ENCODE data around the gene PKD1. TPM values are rescaled to one million over a fixed set of nuclear protein-coding genes. Genes with fewer than 3 reads are reported as not detected.

PKD1 gene
- total and polyA plus RNA-seq, 4 experiments from 2014 or later: 2.3 to 126 (median 68.1) TPM

DNA sequence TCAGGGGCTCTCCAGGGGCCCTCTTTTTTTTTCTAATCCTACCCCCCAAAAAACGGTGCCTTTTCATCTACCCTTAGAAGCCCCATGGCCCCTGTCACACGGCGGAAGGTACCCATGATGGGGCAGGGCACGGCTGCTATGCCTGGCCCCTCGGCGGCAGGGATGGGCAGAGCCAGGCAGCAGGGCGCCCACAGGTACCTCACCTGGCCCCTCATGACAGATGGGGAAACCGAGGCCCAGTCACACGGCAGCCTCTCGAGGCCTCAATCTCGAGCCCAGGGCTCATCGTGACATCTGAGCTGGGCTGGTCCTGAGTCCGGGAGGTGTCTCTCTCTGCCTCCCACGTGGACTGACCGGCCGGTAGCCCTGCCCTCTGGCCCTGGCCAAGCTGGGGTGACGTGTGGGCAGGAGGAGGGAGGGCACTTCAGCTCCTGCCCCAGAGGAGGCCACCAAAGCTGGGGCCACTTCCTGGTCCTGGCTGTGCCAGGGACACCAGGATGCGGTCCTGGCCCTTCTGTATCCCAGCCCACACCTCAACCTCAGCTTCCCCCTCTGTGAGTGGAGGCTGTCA lies 31.5 kb upstream of the PKD1 start:
- Histone ChIP-seq H3K27me3 (ENCODE audit: insufficient read depth, low read length) (no peaks in the 10 kb centered on the region), H3K9me3 (ENCODE audit: control insufficient read depth in 1 of 2, low read length in 2 of 2) (no peaks in the 10 kb centered on the region), H3K4me3 (ENCODE audit: low read length in 2 of 2) (no peak overlapping the region), H3K27ac (ENCODE audit: low read depth, low read length) (no peak overlapping the region), H3K4me1 (ENCODE audit: insufficient read depth, low read length) (no peaks in the 10 kb centered on the region), H3K36me3 (ENCODE audit: insufficient read depth, low read length) (peaks cover 9% of the 10 kb centered on the region)
- no peak overlapping the region for H3K4me3 Mint-ChIP-seq
- no peak for DNase-seq
- ChIA-PET CTCF (ENCODE audit: partially characterized antibody) (interaction anchor here (1.2 kb wide), 1 partner anchor 12 kb away, joined by 3 read pairs; the partner anchor contains the start of gene TRAF7), POLR2A (ENCODE audit: partially characterized antibody) (interaction anchor here (1.2 kb wide), 1 partner anchor 12 kb away, joined by 7 read pairs; the partner anchor contains the start of gene TRAF7)
- H3K36me3 Mint-ChIP-seq: peaks cover 3 to 9% of the 10 kb centered on the region in 2 donors
- intact Hi-C loops (cut with micrococcal nuclease): no loop called here
- H3K27ac Mint-ChIP-seq: no peak overlapping the region
- peaks cover 0 to 4% (median 1%) of the 10 kb centered on the region in 4 donors for H3K4me1 Mint-ChIP-seq
- H3K27me3 Mint-ChIP-seq: no peaks in the 10 kb centered on the region
- no peaks in the 10 kb centered on the region for H3K9me3 Mint-ChIP-seq

DNA sequence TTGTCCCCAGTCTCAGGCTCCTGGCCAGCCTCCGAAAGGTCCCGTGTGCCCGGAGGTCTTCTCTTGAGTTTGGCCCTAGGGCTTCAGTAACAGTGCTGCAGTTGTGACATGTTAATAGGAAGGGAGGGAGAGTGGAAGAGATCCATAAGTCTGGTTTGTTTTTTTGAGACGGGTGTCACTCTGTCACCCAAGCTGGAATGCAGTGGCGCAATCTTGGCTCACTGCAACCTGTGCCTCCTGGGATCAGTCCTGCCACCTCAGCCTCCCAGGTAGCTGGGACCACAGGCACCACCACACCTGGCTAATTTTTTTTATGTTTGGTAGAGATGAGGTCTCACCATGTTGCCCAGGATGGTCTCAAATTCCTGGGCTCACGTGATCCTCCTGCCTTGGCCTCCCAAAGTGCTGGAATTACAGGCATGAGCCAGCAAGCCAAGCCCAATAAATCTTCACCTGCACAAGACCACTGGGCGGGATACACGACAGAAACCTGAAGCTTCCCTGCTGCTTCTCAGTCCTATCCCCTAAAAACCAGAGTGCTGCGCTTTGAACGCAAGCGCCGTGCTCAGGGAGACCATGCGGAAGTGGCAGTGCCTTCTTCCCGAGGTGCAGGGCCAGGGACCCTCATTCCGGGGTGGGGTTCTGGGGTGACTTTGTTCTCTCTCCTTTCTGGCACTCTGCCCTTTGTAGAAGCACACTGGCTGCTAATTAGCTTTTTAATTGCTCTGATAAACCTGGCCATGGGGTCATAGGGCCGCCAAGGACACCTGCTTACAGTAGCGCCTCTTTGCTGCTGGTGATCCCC lies 30.8 kb upstream of the PKD1 start:
- no peak for DNase-seq
- peak overlapping the region in 1 of 8 donors; percentile 20 for H3K4me3 Mint-ChIP-seq
- H3K4me1 Mint-ChIP-seq: peaks cover 0 to 4% (median 1%) of the 10 kb centered on the region in 4 donors
- H3K9me3 Mint-ChIP-seq: no peaks in the 10 kb centered on the region
- no peaks in the 10 kb centered on the region for H3K4me1 ChIP-seq (ENCODE audit: insufficient read depth, low read length)
- no peak overlapping the region for H3K27ac ChIP-seq (ENCODE audit: low read depth, low read length)
- intact Hi-C loops (cut with micrococcal nuclease): no loop called here
- POLR2A ChIA-PET (ENCODE audit: partially characterized antibody): interaction anchor here (1.1 kb wide), 1 partner anchor 11 kb away, joined by 3 read pairs; the partner anchor contains the start of gene TRAF7
- peaks cover 3 to 5% of the 10 kb centered on the region in 2 donors for H3K36me3 Mint-ChIP-seq
- H3K27ac Mint-ChIP-seq: peak overlapping the region in 3 of 7 donors; percentile 7 to 76 (median 15)
- H3K4me3 ChIP-seq (ENCODE audit: low read length in 2 of 2): no peak overlapping the region
- H3K9me3 ChIP-seq (ENCODE audit: control insufficient read depth in 1 of 2, low read length in 2 of 2): no peaks in the 10 kb centered on the region
- peaks cover 9% of the 10 kb centered on the region for H3K36me3 ChIP-seq (ENCODE audit: insufficient read depth, low read length)
- H3K27me3 ChIP-seq (ENCODE audit: insufficient read depth, low read length): no peaks in the 10 kb centered on the region
- no peaks in the 10 kb centered on the region for H3K27me3 Mint-ChIP-seq
- CTCF ChIA-PET (ENCODE audit: partially characterized antibody): no interaction called here

DNA sequence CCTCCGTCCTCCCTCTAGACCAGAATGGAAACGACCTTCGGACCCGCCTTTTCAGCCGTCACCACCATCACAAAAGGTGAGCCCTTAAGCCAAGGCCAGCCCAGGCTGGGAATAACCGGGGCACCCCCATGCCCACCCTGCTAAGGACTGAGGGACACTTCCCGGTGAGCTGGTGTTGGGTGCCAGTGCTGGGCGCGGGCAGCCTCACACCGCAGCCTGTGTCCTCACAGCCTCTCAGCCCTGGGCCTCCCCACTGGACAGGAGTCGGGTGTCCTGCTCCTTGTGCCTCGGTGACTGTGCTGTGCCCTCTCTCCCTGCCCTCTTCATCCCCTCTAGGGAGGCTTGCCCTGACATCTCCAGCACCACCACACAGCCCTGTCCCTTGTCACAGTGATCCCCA lies 30.2 kb upstream of the PKD1 start:
- ChIA-PET POLR2A (ENCODE audit: partially characterized antibody) (interaction anchor here (1.1 kb wide), 1 partner anchor 10 kb away, joined by 3 read pairs; the partner anchor contains the start of gene TRAF7), CTCF (ENCODE audit: partially characterized antibody) (no interaction called here)
- Mint-ChIP-seq H3K4me1 (peaks cover 0 to 4% (median 1%) of the 10 kb centered on the region in 4 donors), H3K27me3 (no peaks in the 10 kb centered on the region), H3K36me3 (peaks cover 3 to 5% of the 10 kb centered on the region in 2 donors), H3K9me3 (no peaks in the 10 kb centered on the region), H3K4me3 (peak overlapping the region in 1 of 8 donors; percentile 20), H3K27ac (peak overlapping the region in 2 of 7 donors; percentile 7 to 76)
- H3K4me1 ChIP-seq (ENCODE audit: insufficient read depth, low read length): no peaks in the 10 kb centered on the region
- no peak overlapping the region for H3K4me3 ChIP-seq (ENCODE audit: low read length in 2 of 2)
- intact Hi-C loops (cut with micrococcal nuclease): no loop called here
- no peak overlapping the region for H3K27ac ChIP-seq (ENCODE audit: low read depth, low read length)
- H3K27me3 ChIP-seq (ENCODE audit: insufficient read depth, low read length): no peaks in the 10 kb centered on the region
- DNase-seq: no peak
- no peaks in the 10 kb centered on the region for H3K9me3 ChIP-seq (ENCODE audit: control insufficient read depth in 1 of 2, low read length in 2 of 2)
- peaks cover 9% of the 10 kb centered on the region for H3K36me3 ChIP-seq (ENCODE audit: insufficient read depth, low read length)

DNA sequence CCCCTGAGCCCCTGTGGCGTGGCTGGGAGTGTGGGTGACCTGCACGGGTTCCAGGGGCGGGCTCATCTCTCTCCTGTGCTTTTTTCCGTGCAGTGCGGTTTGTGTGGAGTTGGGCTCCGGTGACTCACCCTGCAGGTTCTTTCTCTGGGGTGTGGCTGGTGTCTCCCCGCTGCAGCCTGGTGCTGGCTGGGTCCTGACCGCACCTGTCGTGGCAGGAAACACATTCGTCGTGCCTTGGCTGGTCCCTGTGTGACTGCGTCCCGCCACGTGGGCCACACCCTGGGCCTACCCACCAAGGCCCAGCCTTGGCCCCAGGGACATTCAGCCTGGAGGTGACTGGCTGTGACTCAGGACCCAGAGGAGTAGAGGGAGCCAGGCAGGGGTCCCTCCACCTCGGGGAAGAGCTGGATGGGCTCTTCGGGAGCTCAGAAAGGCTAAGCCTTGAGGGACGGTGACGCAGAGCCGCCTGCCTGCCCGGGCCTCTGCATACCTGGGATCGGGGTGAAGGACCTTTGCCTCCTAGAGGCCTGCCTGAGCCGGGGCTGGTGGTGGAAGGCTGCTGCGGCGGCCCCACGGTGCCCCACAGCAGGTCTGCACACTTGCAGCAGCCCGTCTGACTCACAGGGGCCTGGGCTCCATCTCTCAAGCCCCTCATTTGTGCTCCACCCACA lies 27.6 kb upstream of the PKD1 start:
- no peaks in the 10 kb centered on the region for H3K9me3 ChIP-seq (ENCODE audit: control insufficient read depth in 1 of 2, low read length in 2 of 2)
- H3K36me3 ChIP-seq (ENCODE audit: insufficient read depth, low read length): peaks cover 7% of the 10 kb centered on the region
- no peaks in the 10 kb centered on the region for H3K27me3 Mint-ChIP-seq
- peak overlapping the region in 4 of 7 donors; percentile 18 to 59 (median 52) for H3K27ac Mint-ChIP-seq
- ChIA-PET CTCF (ENCODE audit: partially characterized antibody) (interaction anchor here (1.1 kb wide), 1 partner anchor 23 kb away, joined by 4 read pairs; no protein-coding TSS in a partner anchor), POLR2A (ENCODE audit: partially characterized antibody) (no interaction called here)
- no peak overlapping the region for H3K4me3 Mint-ChIP-seq
- peaks cover 0 to 4% (median 1%) of the 10 kb centered on the region in 4 donors for H3K4me1 Mint-ChIP-seq
- intact Hi-C loops (cut with micrococcal nuclease): no loop called here
- H3K36me3 Mint-ChIP-seq: peaks cover 3 to 4% of the 10 kb centered on the region in 2 donors
- no peaks in the 10 kb centered on the region for H3K27me3 ChIP-seq (ENCODE audit: insufficient read depth, low read length)
- no peak overlapping the region for H3K27ac ChIP-seq (ENCODE audit: low read depth, low read length)
- peaks cover 3% of the 10 kb centered on the region for H3K4me1 ChIP-seq (ENCODE audit: insufficient read depth, low read length)
- DNase-seq: peak in 3 of 5 donors; percentile 29 to 67 (median 34)
- no peaks in the 10 kb centered on the region for H3K9me3 Mint-ChIP-seq
- no peak overlapping the region for H3K4me3 ChIP-seq (ENCODE audit: low read length in 2 of 2)

DNA sequence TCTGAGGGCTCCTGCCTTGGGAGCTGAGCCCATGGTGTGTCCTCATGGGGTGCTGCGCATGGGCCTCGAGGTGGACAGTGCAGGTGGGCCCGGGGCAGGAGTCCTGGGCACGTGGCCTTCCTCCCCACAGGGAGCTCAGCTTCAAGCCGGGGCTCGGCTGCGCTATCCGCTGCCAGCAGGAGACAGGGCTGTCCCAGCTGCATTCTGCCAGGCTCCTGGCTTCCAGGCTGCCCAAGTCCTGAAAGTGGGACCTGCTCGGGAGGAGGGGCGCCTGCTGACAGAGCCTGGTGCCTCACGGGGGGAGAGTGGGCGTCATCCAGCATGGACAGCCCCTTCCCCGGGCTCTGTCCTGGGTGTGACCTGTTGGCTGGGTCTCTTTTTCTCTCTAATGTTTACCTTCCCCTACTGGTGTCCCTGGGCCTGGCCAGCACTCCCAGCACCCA lies 27.0 kb upstream of the PKD1 start:
- ChIA-PET POLR2A (ENCODE audit: partially characterized antibody) (interaction anchor here (1.0 kb wide), 1 partner anchor 198 kb away, joined by 3 read pairs; the partner anchor contains the start of gene RPS2), CTCF (ENCODE audit: partially characterized antibody) (interaction anchor here (1.1 kb wide), 1 partner anchor 22 kb away, joined by 4 read pairs; no protein-coding TSS in a partner anchor)
- Histone ChIP-seq H3K9me3 (ENCODE audit: control insufficient read depth in 1 of 2, low read length in 2 of 2) (no peaks in the 10 kb centered on the region), H3K36me3 (ENCODE audit: insufficient read depth, low read length) (peaks cover under 1% of the 10 kb centered on the region), H3K4me1 (ENCODE audit: insufficient read depth, low read length) (peaks cover 9% of the 10 kb centered on the region), H3K27me3 (ENCODE audit: insufficient read depth, low read length) (no peaks in the 10 kb centered on the region), H3K4me3 (ENCODE audit: low read length in 2 of 2) (no peak overlapping the region), H3K27ac (ENCODE audit: low read depth, low read length) (no peak overlapping the region)
- DNase-seq: no peak
- H3K36me3 Mint-ChIP-seq: peaks cover 2 to 3% of the 10 kb centered on the region in 2 donors
- intact Hi-C loops (cut with micrococcal nuclease): no loop called here
- H3K4me1 Mint-ChIP-seq: peaks cover 0 to 7% (median 2%) of the 10 kb centered on the region in 4 donors
- no peak overlapping the region for H3K4me3 Mint-ChIP-seq
- no peak overlapping the region for H3K27ac Mint-ChIP-seq
- H3K27me3 Mint-ChIP-seq: no peaks in the 10 kb centered on the region
- H3K9me3 Mint-ChIP-seq: no peaks in the 10 kb centered on the region

DNA sequence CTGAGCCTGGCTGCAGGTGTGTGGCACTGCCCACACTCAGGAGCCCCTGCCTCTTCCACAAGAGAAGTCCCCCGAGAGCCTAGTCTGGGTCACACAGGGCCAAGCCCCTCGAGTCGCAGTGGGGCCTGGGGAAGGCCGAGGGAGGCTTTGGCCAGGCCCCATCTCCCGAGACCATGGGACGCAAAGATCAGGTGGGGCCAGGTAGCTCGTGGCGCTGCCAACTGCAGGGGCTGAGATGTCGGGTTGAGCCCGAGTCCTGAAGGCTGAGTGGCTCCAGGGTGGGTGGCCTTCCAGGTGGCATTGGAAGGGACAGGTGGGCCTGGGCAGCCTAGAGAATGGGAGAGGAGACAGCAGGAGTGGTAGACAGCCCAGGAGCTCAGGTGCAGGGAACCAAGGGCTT lies 26.2 kb upstream of the PKD1 start:
- POLR2A ChIA-PET (ENCODE audit: partially characterized antibody): interaction anchor here (1.0 kb wide), 1 partner anchor 197 kb away, joined by 3 read pairs; the partner anchor contains the start of gene RPS2
- intact Hi-C loops (cut with micrococcal nuclease): no loop called here
- H3K36me3 Mint-ChIP-seq: peaks cover 2 to 3% of the 10 kb centered on the region in 2 donors
- Histone ChIP-seq H3K27me3 (ENCODE audit: insufficient read depth, low read length) (no peaks in the 10 kb centered on the region), H3K9me3 (ENCODE audit: control insufficient read depth in 1 of 2, low read length in 2 of 2) (no peaks in the 10 kb centered on the region), H3K4me1 (ENCODE audit: insufficient read depth, low read length) (peaks cover 17% of the 10 kb centered on the region), H3K36me3 (ENCODE audit: insufficient read depth, low read length) (no peaks in the 10 kb centered on the region), H3K27ac (ENCODE audit: low read depth, low read length) (no peak overlapping the region), H3K4me3 (ENCODE audit: low read length in 2 of 2) (no peak overlapping the region)
- H3K4me3 Mint-ChIP-seq: peak overlapping the region in 1 of 8 donors; percentile 31
- DNase-seq: no peak
- H3K9me3 Mint-ChIP-seq: no peaks in the 10 kb centered on the region
- H3K27ac Mint-ChIP-seq: peak overlapping the region in 4 of 7 donors; percentile 29 to 81 (median 44)
- CTCF ChIA-PET (ENCODE audit: partially characterized antibody): interaction anchor here (1.1 kb wide), 1 partner anchor 21 kb away, joined by 4 read pairs; no protein-coding TSS in a partner anchor
- no peaks in the 10 kb centered on the region for H3K27me3 Mint-ChIP-seq
- H3K4me1 Mint-ChIP-seq: peaks cover 4 to 15% (median 8%) of the 10 kb centered on the region in 4 donors

Measured in CD4-positive, alpha-beta memory T cell (primary cell).